ENCODE data around the gene LILRB5. TPM values are rescaled to one million over a fixed set of nuclear protein-coding genes. Genes with fewer than 3 reads are reported as not detected.
"Not testable (repeated sequence)": the region's sequence is repeated elsewhere in the genome, so short reads cannot be mapped to it uniquely, and the experiment has no call there.

Gene LILRB5
- total RNA-seq, 1 experiment from 2014 or later: not detected

GRCh38 chr19:54216869-54217268, 40.2 kb downstream of the LILRB5 start:
- no peak for DNase-seq (ENCODE audit: low read depth, low spot score)
- no peaks in the 10 kb centered on the region for H3K79me2 ChIP-seq (ENCODE audit: insufficient read depth, low read length)
- H3K4me2 ChIP-seq (ENCODE audit: low read length): no peak overlapping the region
- ChIA-PET POLR2A (no interaction called here), RAD21 (ENCODE audit: low non-redundant PET in 1 of 2, low total read pairs in 2 of 2, uncharacterized antibody in 2 of 2, unreplicated experiment in 2 of 2) (no interaction called here), CTCF (no interaction called here)
- no peak for ATAC-seq
- no peaks in the 10 kb centered on the region for H3K27me3 ChIP-seq (ENCODE audit: insufficient read depth, low read length)
- H3K4me1 ChIP-seq (ENCODE audit: control insufficient read depth in 1 of 2, insufficient read depth in 2 of 2, low read length in 2 of 2): no peaks in the 10 kb centered on the region
- H2AFZ ChIP-seq (ENCODE audit: low read depth, low read length, poor library complexity, severe bottlenecking): no peak overlapping the region
- H3K4me3 ChIP-seq (replicated peaks in 1 of 2; ENCODE audit: low read depth in 1 of 2, low read length in 2 of 2): no peak overlapping the region
- H3K36me3 ChIP-seq (ENCODE audit: control insufficient read depth in 1 of 2, insufficient read depth in 2 of 2, low read length in 2 of 2): no peaks in the 10 kb centered on the region
- no peaks in the 10 kb centered on the region for H3K9me3 ChIP-seq (ENCODE audit: control insufficient read depth in 1 of 2, insufficient read depth in 1 of 2, low read depth in 1 of 2, low read length in 2 of 2)
- intact Hi-C loops (cut with micrococcal nuclease): no loop called here
- no peak overlapping the region for H3K9ac ChIP-seq (ENCODE audit: low read length)
- no peak overlapping the region for H3K27ac ChIP-seq (ENCODE audit: low read depth, low read length)
- H3K9me2 ChIP-seq (ENCODE audit: insufficient read depth): no peaks in the 10 kb centered on the region
- TF ChIP-seq SIN3A (IDR thresholded peaks at IDR 0.05; ENCODE audit: low read depth) (no peak), REST (IDR thresholded peaks at IDR 0.05; ENCODE audit: low read depth) (no peak), POLR2A (IDR thresholded peaks at IDR 0.05; ENCODE audit: borderline replicate concordance, extremely low read depth, insufficient read depth, insufficient read length) (no peak), CTCF (IDR thresholded peaks at IDR 0.05 in 2 of 3, conservative IDR thresholded peaks at IDR 0.05 in 1 of 3; ENCODE audit: borderline replicate concordance in 1 of 3, insufficient read depth in 1 of 3, low read depth in 2 of 3, low read length in 2 of 3) (no peak), SP1 (IDR thresholded peaks at IDR 0.05; ENCODE audit: low read depth) (no peak), FOSL1 (IDR thresholded peaks at IDR 0.05; ENCODE audit: low read depth) (no peak), CEBPB (IDR thresholded peaks at IDR 0.05; ENCODE audit: low read depth) (no peak), YY1 (IDR thresholded peaks at IDR 0.05; ENCODE audit: extremely low read depth, insufficient replicate concordance, low read depth, low read length) (no peak), CBX3 (IDR thresholded peaks at IDR 0.05; ENCODE audit: low read depth) (no peak)
- BruUV-seq (replicated peaks): no TSS peak
- no peaks in the 10 kb centered on the region for H4K20me1 ChIP-seq (ENCODE audit: insufficient read depth)

- H3K4me3 ChIP-seq (replicated peaks in 1 of 2; ENCODE audit: low read depth in 1 of 2, low read length in 2 of 2); RAD21 ChIA-PET (ENCODE audit: low non-redundant PET in 1 of 2, low total read pairs in 2 of 2, uncharacterized antibody in 2 of 2, unreplicated experiment in 2 of 2); H4K20me1 ChIP-seq (ENCODE audit: insufficient read depth); H3K9ac ChIP-seq (ENCODE audit: low read length); H3K4me1 ChIP-seq (ENCODE audit: control insufficient read depth in 1 of 2, insufficient read depth in 2 of 2, low read length in 2 of 2); H2AFZ ChIP-seq (ENCODE audit: low read depth, low read length, poor library complexity, severe bottlenecking); H3K27me3 ChIP-seq (ENCODE audit: insufficient read depth, low read length); H3K27ac ChIP-seq (ENCODE audit: low read depth, low read length); BruUV-seq (replicated peaks); H3K9me2 ChIP-seq (ENCODE audit: insufficient read depth); POLR2A ChIA-PET; intact Hi-C loops (cut with micrococcal nuclease); H3K9me3 ChIP-seq (ENCODE audit: control insufficient read depth in 1 of 2, insufficient read depth in 1 of 2, low read depth in 1 of 2, low read length in 2 of 2); ATAC-seq; H3K36me3 ChIP-seq (ENCODE audit: control insufficient read depth in 1 of 2, insufficient read depth in 2 of 2, low read length in 2 of 2); H3K79me2 ChIP-seq (ENCODE audit: insufficient read depth, low read length); CTCF ChIA-PET; H3K4me2 ChIP-seq (ENCODE audit: low read length); DNase-seq (ENCODE audit: low read depth, low spot score): not testable (repeated sequence)
Observed at GRCh38 chr19:54214734-54215133, 42.3 kb downstream of the LILRB5 start.

- H3K9me2 ChIP-seq (ENCODE audit: insufficient read depth); POLR2A ChIA-PET; BruUV-seq (replicated peaks); H3K9ac ChIP-seq (ENCODE audit: low read length); H3K27ac ChIP-seq (ENCODE audit: low read depth, low read length); H3K4me2 ChIP-seq (ENCODE audit: low read length); intact Hi-C loops (cut with micrococcal nuclease); H4K20me1 ChIP-seq (ENCODE audit: insufficient read depth); H3K27me3 ChIP-seq (ENCODE audit: insufficient read depth, low read length); H3K4me3 ChIP-seq (replicated peaks in 1 of 2; ENCODE audit: low read depth in 1 of 2, low read length in 2 of 2); CTCF ChIA-PET; ATAC-seq; H3K36me3 ChIP-seq (ENCODE audit: control insufficient read depth in 1 of 2, insufficient read depth in 2 of 2, low read length in 2 of 2); H3K9me3 ChIP-seq (ENCODE audit: control insufficient read depth in 1 of 2, insufficient read depth in 1 of 2, low read depth in 1 of 2, low read length in 2 of 2); DNase-seq (ENCODE audit: low read depth, low spot score); H2AFZ ChIP-seq (ENCODE audit: low read depth, low read length, poor library complexity, severe bottlenecking); H3K79me2 ChIP-seq (ENCODE audit: insufficient read depth, low read length); RAD21 ChIA-PET (ENCODE audit: low non-redundant PET in 1 of 2, low total read pairs in 2 of 2, uncharacterized antibody in 2 of 2, unreplicated experiment in 2 of 2): not testable (repeated sequence)
- peaks cover 6 to 10% of the 10 kb centered on the region in 2 experiments; a peak in 3 of 4 replicates for H3K4me1 ChIP-seq (ENCODE audit: control insufficient read depth in 1 of 2, insufficient read depth in 2 of 2, low read length in 2 of 2)
Observed at GRCh38 chr19:54214217-54214616, 42.9 kb downstream of the LILRB5 start.

Data from HCT116 (cell line).